ENCODE results near the gene IGF1R.

The IGF1R gene

DNA sequence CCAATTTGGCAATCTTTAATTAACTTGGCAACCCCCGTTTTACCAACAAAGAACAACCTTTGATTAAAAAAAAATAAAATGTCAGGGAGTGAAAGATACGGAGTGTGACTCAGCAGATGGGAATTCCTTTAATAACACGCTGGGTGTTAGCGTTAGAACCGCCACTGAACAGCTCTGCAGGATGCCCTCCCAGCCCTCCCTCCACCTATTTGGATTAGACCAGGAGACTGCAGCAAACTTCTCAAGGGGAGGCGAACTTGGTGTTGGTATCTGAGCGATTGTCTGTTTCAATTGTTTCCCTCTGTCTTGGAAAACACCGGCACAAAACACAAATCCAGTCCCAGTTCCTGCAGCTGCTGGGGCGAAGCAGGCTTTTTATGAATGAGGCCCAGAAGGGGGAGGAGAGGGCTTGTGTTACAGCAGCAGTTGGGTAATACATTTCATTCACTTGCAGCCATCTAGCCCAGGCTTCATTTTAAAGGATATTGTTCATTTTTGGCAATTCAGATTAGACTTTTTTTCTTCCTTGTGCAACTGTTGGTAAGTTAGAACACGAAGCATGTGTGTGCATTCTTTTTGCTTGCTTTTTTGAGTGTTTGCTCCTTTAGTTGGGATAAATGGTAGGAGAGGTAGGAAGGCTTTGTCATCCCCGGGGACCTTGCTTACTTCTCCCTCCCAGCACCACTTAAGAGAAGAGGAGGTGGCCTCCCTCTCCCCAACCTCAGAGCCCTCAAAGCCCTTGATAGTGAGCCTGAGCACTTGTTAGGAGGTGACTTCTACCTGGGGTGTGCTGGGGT lies 152.3 kb downstream of the IGF1R start:
- TF ChIP-seq, protein P1, sequence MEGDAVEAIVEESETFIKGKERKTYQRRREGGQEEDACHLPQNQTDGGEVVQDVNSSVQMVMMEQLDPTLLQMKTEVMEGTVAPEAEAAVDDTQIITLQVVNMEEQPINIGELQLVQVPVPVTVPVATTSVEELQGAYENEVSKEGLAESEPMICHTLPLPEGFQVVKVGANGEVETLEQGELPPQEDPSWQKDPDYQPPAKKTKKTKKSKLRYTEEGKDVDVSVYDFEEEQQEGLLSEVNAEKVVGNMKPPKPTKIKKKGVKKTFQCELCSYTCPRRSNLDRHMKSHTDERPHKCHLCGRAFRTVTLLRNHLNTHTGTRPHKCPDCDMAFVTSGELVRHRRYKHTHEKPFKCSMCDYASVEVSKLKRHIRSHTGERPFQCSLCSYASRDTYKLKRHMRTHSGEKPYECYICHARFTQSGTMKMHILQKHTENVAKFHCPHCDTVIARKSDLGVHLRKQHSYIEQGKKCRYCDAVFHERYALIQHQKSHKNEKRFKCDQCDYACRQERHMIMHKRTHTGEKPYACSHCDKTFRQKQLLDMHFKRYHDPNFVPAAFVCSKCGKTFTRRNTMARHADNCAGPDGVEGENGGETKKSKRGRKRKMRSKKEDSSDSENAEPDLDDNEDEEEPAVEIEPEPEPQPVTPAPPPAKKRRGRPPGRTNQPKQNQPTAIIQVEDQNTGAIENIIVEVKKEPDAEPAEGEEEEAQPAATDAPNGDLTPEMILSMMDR (conservative IDR thresholded peaks at IDR 0.05): no peak
- no peak for TF ChIP-seq ZFX (IDR thresholded peaks at IDR 0.05)
- H3K27ac ChIP-seq: peak overlapping the region; percentile 69

DNA sequence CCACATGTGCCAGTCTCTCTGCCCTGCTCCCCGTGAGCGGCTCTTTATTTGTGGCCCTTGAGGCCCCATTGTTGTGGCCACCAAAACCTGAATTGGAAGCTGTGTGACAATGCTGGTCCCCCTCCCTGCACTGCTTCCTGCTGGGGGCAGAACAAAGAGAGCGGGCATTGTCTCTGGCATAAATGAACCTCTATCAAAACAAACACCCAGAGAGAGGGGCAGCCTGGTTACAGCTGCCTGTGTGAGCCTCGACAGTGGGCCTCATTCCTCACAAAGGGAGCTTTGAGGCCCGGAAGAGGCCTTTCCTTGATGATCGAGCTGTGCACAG lies 152.9 kb downstream of the IGF1R start:
- H3K27ac ChIP-seq: peak overlapping the region; percentile 69
- TF ChIP-seq, protein P1 (conservative IDR thresholded peaks at IDR 0.05): no peak
- no peak for TF ChIP-seq ZFX (IDR thresholded peaks at IDR 0.05)

DNA sequence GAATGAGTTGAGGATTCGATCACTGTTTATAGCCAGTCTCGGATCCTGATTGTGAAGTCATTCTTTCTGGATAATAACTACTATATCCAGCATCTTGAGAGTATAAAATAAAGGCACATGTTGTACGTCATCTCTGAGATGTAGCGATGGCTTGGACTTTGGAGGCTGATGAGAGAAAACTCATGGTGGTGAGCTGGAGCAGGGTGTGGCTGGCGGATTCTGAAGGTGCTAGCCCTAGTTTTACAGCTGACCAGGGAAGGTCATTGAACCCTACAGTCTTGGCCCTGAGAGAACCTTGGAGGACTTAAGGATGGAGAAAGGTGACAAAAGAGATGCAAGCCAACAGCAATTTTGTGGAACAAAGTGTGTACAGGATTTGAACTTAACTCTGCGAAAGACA lies 153.8 kb downstream of the IGF1R start:
- peak overlapping the region; percentile 69 for H3K27ac ChIP-seq
- TF ChIP-seq, protein P1 (conservative IDR thresholded peaks at IDR 0.05): no peak

DNA sequence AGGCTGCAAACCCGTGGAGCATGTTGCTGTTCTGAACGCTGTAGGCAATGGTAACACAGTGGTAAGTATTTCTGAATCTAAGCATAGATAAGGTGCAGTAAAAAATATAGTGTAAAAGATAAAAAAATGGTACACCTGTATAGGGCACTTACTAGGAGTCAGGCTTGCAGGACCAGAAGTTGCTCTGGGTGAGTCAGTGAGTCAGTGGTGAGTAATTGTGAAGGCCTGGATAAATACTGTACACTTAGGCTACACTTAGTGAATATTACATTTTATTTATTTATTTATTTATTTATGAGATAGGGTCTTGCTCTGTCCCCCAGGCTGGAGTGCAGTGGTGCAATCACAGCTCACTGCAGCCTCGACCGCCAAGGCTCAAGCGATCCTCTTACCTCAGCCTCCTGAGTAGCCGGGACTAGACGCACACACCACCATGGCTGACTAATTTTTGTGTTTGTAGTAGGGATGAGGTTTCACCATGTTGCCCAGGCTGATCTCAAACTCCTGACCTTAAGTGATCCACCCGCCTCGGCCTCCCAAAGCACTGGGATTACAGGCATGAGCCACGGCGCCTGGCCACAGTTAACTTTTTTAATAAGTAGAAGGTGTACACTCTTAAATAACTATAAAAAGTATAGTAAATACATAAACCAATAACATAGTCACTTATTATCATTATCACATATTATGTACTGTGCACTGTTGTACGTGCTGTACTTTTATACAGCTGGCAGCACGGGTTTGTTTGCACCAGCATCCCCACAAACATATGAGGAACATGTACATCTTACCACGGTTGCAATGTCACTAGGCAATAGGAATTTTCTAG lies 155.1 kb downstream of the IGF1R start:
- H3K27ac ChIP-seq: peak overlapping the region; percentile 51

DNA sequence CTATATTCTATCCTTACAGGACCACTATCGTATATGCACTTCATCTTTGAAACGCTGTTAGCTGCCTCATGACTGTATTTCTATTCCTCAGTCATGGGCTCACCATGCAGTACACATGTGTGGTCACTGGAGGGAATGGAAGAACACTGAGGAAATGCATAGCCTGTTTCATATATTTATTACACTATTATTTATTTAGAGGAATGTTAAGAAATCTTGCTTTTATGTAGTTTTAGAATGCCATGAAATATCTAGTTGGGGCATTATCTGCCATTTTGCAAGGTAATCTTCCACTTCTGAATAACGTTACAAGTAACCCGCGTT lies 155.7 kb downstream of the IGF1R start:
- H3K27ac ChIP-seq: peak overlapping the region; percentile 74; the same call in 1 of the 2 replicates
- TF ChIP-seq, protein P1 (conservative IDR thresholded peaks at IDR 0.05): peak; percentile 32; the same call in 1 of the 2 replicates
- no peak for TF ChIP-seq ZFX (IDR thresholded peaks at IDR 0.05)

More for the DNA sequence above, 155.1 kb downstream of the IGF1R start:
- no peak for TF ChIP-seq ZFX (IDR thresholded peaks at IDR 0.05)
- TF ChIP-seq, protein P1 (conservative IDR thresholded peaks at IDR 0.05): no peak

DNA sequence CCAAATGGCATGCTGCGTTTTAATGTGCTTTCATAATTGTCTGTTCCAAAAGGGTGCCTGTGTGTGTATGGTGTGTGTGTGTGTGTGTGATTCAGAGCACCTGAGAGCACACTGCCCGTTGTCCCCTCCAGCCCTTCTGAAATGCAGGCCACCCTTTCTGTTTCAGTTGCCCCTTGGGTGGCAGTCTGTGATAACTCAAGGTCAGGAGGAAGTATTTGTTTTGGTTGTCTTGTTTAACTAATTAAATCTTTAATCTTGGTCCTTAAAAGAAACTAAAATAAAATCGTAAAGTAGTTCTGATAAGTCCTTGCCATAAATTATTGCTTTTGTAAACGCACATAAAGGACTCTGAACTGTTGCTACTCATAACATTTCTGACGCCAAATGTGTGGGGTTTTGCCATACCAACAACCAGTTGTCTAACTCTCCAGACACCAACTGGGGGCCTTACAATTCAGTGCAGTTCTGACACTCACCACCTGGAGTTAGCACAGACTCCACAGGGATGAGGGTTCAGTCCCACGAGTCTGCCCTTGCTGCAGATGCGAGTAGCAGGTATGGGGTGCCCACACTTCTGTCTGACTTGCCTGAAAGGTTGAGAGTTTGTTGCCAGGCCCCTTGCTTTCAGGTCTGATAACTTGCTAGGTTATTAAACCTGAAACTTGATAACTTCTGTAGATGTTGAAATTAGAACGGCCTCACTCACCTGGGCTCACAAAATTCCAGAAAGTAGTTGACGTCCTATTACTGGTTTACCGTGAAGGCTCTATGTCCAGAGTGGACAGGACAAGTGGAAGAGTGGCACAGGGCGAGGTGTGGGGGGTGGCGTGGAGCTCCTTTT lies 157.3 kb downstream of the IGF1R start:
- H3K27ac ChIP-seq: peak overlapping the region; percentile 74
- TF ChIP-seq, protein P1 (conservative IDR thresholded peaks at IDR 0.05): peak; percentile 49
- TF ChIP-seq ZFX (IDR thresholded peaks at IDR 0.05): no peak
